Skeletal muscle cell (primary cell): Measurements from ENCODE around the gene YEATS4.

ENCODE experiments used
- DNase-seq: peaks from one replicate; pipeline ENCODE4 v3.0.0-alpha.2; 2010; ENCODE audit warnings: low read depth
- H3K4me3 ChIP-seq: 2 replicates; pipeline ENCODE4 v1.5.1; 2011; ENCODE audit warnings: low read depth, mild to moderate bottlenecking, control low read depth, low read length, moderate library complexity

Gene YEATS4

GRCh38 chr12:69385038-69385437, 25.5 kb downstream of the YEATS4 start:
- no peak overlapping the region for H3K4me3 ChIP-seq
- DNase-seq: no peak

GRCh38 chr12:69386921-69387320, 27.4 kb downstream of the YEATS4 start:
- no peak overlapping the region for H3K4me3 ChIP-seq
- no peak for DNase-seq

GRCh38 chr12:69388371-69388770, 28.8 kb downstream of the YEATS4 start:
- H3K4me3 ChIP-seq: no peak overlapping the region
- DNase-seq: peak; percentile 25

GRCh38 chr12:69389831-69390230, 30.3 kb downstream of the YEATS4 start:
- no peak overlapping the region for H3K4me3 ChIP-seq
- no peak for DNase-seq

GRCh38 chr12:69392179-69392928, 32.8 kb downstream of the YEATS4 start:
- no peak overlapping the region for H3K4me3 ChIP-seq
- no peak for DNase-seq

- no peak overlapping the region for H3K4me3 ChIP-seq
- DNase-seq: no peak
Measured at GRCh38 chr12:69396041-69396440, 36.5 kb downstream of the YEATS4 start.

GRCh38 chr12:69396963-69397362, 37.4 kb downstream of the YEATS4 start:
- no peak for DNase-seq

GRCh38 chr12:69397978-69398377, 38.4 kb downstream of the YEATS4 start:
- H3K4me3 ChIP-seq: no peak overlapping the region
- DNase-seq: no peak

More at GRCh38 chr12:69396963-69397362, 37.4 kb downstream of the YEATS4 start:
- no peak overlapping the region for H3K4me3 ChIP-seq

GRCh38 chr12:69401940-69402339, 42.4 kb downstream of the YEATS4 start:
- DNase-seq: no peak

GRCh38 chr12:69404851-69405565, 45.5 kb downstream of the YEATS4 start:
- no peak overlapping the region for H3K4me3 ChIP-seq
- DNase-seq: no peak

More at GRCh38 chr12:69401940-69402339, 42.4 kb downstream of the YEATS4 start:
- H3K4me3 ChIP-seq: no peak overlapping the region

- DNase-seq: peak; percentile 89
- H3K4me3 ChIP-seq: no peak overlapping the region
Measured at GRCh38 chr12:69405566-69405865, 46.0 kb downstream of the YEATS4 start.

- no peak for DNase-seq
- H3K4me3 ChIP-seq: no peak overlapping the region
Measured at GRCh38 chr12:69406217-69406616, 46.7 kb downstream of the YEATS4 start.

- H3K4me3 ChIP-seq: no peak overlapping the region
- DNase-seq: no peak
Measured at GRCh38 chr12:69410571-69410970, 51.0 kb downstream of the YEATS4 start.

GRCh38 chr12:69412655-69413054, 53.1 kb downstream of the YEATS4 start:
- no peak overlapping the region for H3K4me3 ChIP-seq
- DNase-seq: no peak

GRCh38 chr12:69415471-69416275, 56.1 kb downstream of the YEATS4 start:
- peak; percentile 76 for DNase-seq
- H3K4me3 ChIP-seq: no peak overlapping the region

GRCh38 chr12:69417231-69417630, 57.7 kb downstream of the YEATS4 start:
- DNase-seq: no peak
- H3K4me3 ChIP-seq: no peak overlapping the region

- DNase-seq: no peak
- no peak overlapping the region for H3K4me3 ChIP-seq
Measured at GRCh38 chr12:69417741-69418167, 58.2 kb downstream of the YEATS4 start.

- H3K4me3 ChIP-seq: no peak overlapping the region
- DNase-seq: no peak
Measured at GRCh38 chr12:69419701-69420100, 60.2 kb downstream of the YEATS4 start.

- no peak for DNase-seq
- no peak overlapping the region for H3K4me3 ChIP-seq
Measured at GRCh38 chr12:69421548-69421947, 62.0 kb downstream of the YEATS4 start.
